ENCODE measurements around the gene CLOCK. TPM values are rescaled to one million over a fixed set of nuclear protein-coding genes. Genes with fewer than 3 reads are reported as not detected.

The CLOCK gene
- total and polyA plus RNA-seq, 12 donors, result 6.9 to 37.0 (median 27.9) TPM

- Histone ChIP-seq H3K36me3 (replicated peaks in 1 of 2) (peaks cover 0 to 4% of the 10 kb centered on the region in 2 donors), H3K4me1 (replicated peaks in 1 of 2) (no peaks in the 10 kb centered on the region), H3K9me3 (replicated peaks in 1 of 3) (no peaks in the 10 kb centered on the region), H3K27me3 (no peaks in the 10 kb centered on the region), H3K27ac (no peak overlapping the region), H3K4me3 (no peak overlapping the region)
- 75 to 96% (median 86%) methylated on average over 6 of the region's 6 CpGs for WGBS, 4 donors
- DNase-seq, result no peak
- intact Hi-C loops (cut with DNase I), result no loop called here
- TF ChIP-seq, protein P1, sequence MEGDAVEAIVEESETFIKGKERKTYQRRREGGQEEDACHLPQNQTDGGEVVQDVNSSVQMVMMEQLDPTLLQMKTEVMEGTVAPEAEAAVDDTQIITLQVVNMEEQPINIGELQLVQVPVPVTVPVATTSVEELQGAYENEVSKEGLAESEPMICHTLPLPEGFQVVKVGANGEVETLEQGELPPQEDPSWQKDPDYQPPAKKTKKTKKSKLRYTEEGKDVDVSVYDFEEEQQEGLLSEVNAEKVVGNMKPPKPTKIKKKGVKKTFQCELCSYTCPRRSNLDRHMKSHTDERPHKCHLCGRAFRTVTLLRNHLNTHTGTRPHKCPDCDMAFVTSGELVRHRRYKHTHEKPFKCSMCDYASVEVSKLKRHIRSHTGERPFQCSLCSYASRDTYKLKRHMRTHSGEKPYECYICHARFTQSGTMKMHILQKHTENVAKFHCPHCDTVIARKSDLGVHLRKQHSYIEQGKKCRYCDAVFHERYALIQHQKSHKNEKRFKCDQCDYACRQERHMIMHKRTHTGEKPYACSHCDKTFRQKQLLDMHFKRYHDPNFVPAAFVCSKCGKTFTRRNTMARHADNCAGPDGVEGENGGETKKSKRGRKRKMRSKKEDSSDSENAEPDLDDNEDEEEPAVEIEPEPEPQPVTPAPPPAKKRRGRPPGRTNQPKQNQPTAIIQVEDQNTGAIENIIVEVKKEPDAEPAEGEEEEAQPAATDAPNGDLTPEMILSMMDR (IDR thresholded peaks at IDR 0.05), result no peak
- TF ChIP-seq POLR2A (IDR thresholded peaks at IDR 0.05), result no peak
Observed at GRCh38 chr4:55475394-55476243, 71.1 kb downstream of the CLOCK start.

DNA sequence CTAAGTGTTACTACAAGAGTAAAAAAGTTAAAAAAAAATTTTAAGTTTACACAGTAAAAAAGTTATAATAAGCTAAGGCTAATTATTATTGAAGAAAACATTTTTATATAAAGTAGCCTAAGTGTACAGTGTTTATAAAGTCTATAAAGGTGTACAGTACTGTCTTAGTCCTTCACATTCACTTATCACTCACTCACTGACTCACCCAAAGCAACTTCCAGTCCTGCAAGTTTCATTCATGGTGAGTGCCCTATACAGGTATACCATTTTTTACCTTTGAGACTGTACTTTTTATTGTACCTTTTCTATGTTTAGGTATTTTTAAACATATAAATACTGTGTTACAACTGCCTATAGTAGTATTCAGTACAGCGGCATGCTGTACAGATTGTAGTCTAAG is 76.7 kb downstream of the CLOCK start:
- Histone ChIP-seq H3K4me1 (replicated peaks in 1 of 2) (no peaks in the 10 kb centered on the region), H3K9me3 (replicated peaks in 1 of 3) (no peaks in the 10 kb centered on the region), H3K36me3 (replicated peaks in 1 of 2) (peaks cover 0 to under 1% of the 10 kb centered on the region in 2 donors), H3K4me3 (no peak overlapping the region), H3K27ac (no peak overlapping the region), H3K27me3 (no peaks in the 10 kb centered on the region)
- TF ChIP-seq POLR2A (IDR thresholded peaks at IDR 0.05), result no peak
- TF ChIP-seq, protein P1 (IDR thresholded peaks at IDR 0.05), result no peak
- WGBS, 4 donors, result 97 to 100% (median 99%) methylated on average over 1 of the region's 1 CpG
- intact Hi-C loops (cut with DNase I), result loop anchor here in 1 of 2 donors (10.0 kb wide), 1 partner anchor 75 kb away; the partner anchor contains the start of gene CLOCK
- no peak for DNase-seq

GRCh38 chr4:55468724-55469123 is 78.0 kb downstream of the CLOCK start:
- Histone ChIP-seq H3K4me3 (no peak overlapping the region), H3K27ac (no peak overlapping the region), H3K4me1 (replicated peaks in 1 of 2) (no peaks in the 10 kb centered on the region), H3K27me3 (no peaks in the 10 kb centered on the region), H3K9me3 (replicated peaks in 1 of 3) (no peaks in the 10 kb centered on the region), H3K36me3 (replicated peaks in 1 of 2) (no peaks in the 10 kb centered on the region)
- WGBS, 4 donors, result 78 to 89% (median 84%) methylated on average over 2 of the region's 2 CpGs
- DNase-seq, result no peak
- intact Hi-C loops (cut with DNase I), result loop anchor here in 1 of 2 donors (10.0 kb wide), 1 partner anchor 76 kb away; the partner anchor contains the start of gene CLOCK
- no peak for TF ChIP-seq POLR2A (IDR thresholded peaks at IDR 0.05)

GRCh38 chr4:55466001-55466400 is 80.7 kb downstream of the CLOCK start:
- 88 to 98% (median 94%) methylated on average over 3 of the region's 3 CpGs for WGBS, 4 donors

More at GRCh38 chr4:55466001-55466400, 80.7 kb downstream of the CLOCK start:
- H3K4me1 ChIP-seq (replicated peaks in 1 of 2), result no peaks in the 10 kb centered on the region
- TF ChIP-seq, protein P1 (IDR thresholded peaks at IDR 0.05), result no peak
- TF ChIP-seq POLR2A (IDR thresholded peaks at IDR 0.05), result no peak
- no peak for DNase-seq
- no peak overlapping the region for H3K27ac ChIP-seq
- no peaks in the 10 kb centered on the region for H3K27me3 ChIP-seq
- H3K36me3 ChIP-seq (replicated peaks in 1 of 2), result no peaks in the 10 kb centered on the region
- H3K9me3 ChIP-seq (replicated peaks in 1 of 3), result no peaks in the 10 kb centered on the region
- intact Hi-C loops (cut with DNase I), result loop anchor here in 1 of 2 donors (10.0 kb wide), 1 partner anchor 79 kb away; the partner anchor contains the start of gene CLOCK
- H3K4me3 ChIP-seq, result no peak overlapping the region

Measured in adrenal gland (tissue), 12 donors.